ENCODE data around the gene SOX2.

DNA sequence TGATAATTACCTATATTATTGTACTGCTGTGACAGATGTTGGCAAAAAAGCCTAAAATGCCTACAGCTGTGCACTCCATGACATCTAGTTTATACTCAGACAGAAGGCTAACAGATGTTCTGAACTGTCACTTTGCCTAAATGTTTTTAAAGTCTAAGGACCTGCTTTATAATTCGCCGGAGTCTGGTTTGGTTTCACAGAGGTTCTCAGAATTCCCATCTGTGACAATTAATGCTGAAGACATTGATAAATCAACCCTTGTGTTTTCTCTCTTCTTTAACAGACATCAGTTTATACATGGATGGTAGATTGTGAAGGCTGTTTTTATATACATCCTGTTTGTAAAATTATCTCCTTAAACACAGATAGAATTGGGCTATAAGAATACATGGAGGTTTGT lies 19.8 kb upstream of the SOX2 start:
- no peak for TF ChIP-seq EZH2phosphoT487 (conservative IDR thresholded peaks at IDR 0.05; ENCODE audit: low read length)
- TF ChIP-seq, protein P1, sequence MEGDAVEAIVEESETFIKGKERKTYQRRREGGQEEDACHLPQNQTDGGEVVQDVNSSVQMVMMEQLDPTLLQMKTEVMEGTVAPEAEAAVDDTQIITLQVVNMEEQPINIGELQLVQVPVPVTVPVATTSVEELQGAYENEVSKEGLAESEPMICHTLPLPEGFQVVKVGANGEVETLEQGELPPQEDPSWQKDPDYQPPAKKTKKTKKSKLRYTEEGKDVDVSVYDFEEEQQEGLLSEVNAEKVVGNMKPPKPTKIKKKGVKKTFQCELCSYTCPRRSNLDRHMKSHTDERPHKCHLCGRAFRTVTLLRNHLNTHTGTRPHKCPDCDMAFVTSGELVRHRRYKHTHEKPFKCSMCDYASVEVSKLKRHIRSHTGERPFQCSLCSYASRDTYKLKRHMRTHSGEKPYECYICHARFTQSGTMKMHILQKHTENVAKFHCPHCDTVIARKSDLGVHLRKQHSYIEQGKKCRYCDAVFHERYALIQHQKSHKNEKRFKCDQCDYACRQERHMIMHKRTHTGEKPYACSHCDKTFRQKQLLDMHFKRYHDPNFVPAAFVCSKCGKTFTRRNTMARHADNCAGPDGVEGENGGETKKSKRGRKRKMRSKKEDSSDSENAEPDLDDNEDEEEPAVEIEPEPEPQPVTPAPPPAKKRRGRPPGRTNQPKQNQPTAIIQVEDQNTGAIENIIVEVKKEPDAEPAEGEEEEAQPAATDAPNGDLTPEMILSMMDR (IDR thresholded peaks at IDR 0.05; ENCODE audit: insufficient read depth, low read length, poor library complexity, severe bottlenecking), result no peak

Data from SU-DHL-6 (cell line).